ENCODE data around the gene TECPR1. TPM values are rescaled to one million over a fixed set of nuclear protein-coding genes. Genes with fewer than 3 reads are reported as not detected.
A peak's percentile ranks its signal among the peaks of the same experiment; 100 is the strongest.

TECPR1 gene
- total RNA-seq, 1 donor from 2014 or later, result 55.2 TPM

DNA sequence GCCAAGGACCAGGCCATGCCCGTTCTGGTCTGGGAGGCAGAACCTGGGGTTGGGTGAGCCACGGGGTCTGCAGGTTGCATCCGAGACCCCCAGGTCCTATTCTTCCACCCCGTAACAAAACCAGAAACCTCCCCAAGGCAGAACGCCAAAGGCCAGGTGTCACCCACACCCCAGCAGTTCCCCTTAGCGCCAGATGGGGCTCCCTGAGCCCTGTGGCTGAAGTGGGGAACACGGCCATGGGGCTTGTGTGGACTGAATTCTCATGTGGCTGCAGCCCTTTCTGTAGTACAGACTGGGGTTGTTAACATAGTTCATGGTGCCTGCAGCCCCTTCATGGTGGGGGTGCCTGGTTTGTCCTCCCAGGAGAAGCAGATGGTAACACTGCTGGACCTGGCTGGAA lies 39.7 kb upstream of the TECPR1 start:
- TF ChIP-seq, protein P1, sequence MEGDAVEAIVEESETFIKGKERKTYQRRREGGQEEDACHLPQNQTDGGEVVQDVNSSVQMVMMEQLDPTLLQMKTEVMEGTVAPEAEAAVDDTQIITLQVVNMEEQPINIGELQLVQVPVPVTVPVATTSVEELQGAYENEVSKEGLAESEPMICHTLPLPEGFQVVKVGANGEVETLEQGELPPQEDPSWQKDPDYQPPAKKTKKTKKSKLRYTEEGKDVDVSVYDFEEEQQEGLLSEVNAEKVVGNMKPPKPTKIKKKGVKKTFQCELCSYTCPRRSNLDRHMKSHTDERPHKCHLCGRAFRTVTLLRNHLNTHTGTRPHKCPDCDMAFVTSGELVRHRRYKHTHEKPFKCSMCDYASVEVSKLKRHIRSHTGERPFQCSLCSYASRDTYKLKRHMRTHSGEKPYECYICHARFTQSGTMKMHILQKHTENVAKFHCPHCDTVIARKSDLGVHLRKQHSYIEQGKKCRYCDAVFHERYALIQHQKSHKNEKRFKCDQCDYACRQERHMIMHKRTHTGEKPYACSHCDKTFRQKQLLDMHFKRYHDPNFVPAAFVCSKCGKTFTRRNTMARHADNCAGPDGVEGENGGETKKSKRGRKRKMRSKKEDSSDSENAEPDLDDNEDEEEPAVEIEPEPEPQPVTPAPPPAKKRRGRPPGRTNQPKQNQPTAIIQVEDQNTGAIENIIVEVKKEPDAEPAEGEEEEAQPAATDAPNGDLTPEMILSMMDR (IDR thresholded peaks at IDR 0.05), result peak; percentile 18
- peaks cover 24% of the 10 kb centered on the region for H3K4me1 ChIP-seq
- no peaks in the 10 kb centered on the region for H3K27me3 ChIP-seq
- no peak overlapping the region for H3K27ac ChIP-seq
- H3K9me3 ChIP-seq, result no peaks in the 10 kb centered on the region
- no peak for DNase-seq
- ATAC-seq, result no peak
- H3K4me3 ChIP-seq, result no peak overlapping the region
- peaks cover 78% of the 10 kb centered on the region for H3K36me3 ChIP-seq
- intact Hi-C loops (cut with DNase I), result loop anchor here (10.0 kb wide), 1 partner anchor 113 kb away; the partner anchor contains the start of gene BAIAP2L1

DNA sequence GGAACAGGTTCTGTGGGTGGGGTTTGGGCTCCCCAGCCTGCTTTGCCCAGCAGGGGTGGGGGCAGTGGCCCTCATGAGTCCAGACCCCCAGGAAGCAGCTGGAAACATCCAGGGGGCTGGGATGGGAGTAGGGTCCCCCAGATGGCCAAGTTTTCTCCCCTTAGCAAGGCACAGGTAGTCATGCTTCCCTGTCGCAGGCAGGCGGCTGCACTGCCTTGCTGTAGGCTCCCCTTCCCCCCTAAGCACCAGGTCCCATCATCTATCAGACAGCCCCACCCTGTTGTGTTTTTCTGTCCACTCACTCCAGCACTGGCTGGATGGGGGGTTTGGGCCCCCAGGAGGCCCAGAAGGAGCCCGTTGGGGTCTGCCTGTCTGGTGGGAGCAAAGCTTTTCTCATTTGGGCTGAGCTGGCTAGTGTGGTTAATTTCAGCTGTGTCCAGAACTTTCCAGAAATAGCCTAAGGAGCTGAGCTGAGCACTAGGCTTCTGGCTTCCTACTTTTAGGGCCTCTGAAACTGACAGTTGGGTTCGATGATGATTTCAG lies 37.4 kb upstream of the TECPR1 start:
- intact Hi-C loops (cut with DNase I), result no loop called here
- peaks cover 46% of the 10 kb centered on the region for H3K4me1 ChIP-seq
- no peak overlapping the region for H3K27ac ChIP-seq
- H3K27me3 ChIP-seq, result no peaks in the 10 kb centered on the region
- TF ChIP-seq, protein P1 (IDR thresholded peaks at IDR 0.05), result no peak
- no peak for DNase-seq
- no peak for ATAC-seq
- no peaks in the 10 kb centered on the region for H3K9me3 ChIP-seq
- H3K36me3 ChIP-seq, result peaks cover 66% of the 10 kb centered on the region
- H3K4me3 ChIP-seq, result no peak overlapping the region

DNA sequence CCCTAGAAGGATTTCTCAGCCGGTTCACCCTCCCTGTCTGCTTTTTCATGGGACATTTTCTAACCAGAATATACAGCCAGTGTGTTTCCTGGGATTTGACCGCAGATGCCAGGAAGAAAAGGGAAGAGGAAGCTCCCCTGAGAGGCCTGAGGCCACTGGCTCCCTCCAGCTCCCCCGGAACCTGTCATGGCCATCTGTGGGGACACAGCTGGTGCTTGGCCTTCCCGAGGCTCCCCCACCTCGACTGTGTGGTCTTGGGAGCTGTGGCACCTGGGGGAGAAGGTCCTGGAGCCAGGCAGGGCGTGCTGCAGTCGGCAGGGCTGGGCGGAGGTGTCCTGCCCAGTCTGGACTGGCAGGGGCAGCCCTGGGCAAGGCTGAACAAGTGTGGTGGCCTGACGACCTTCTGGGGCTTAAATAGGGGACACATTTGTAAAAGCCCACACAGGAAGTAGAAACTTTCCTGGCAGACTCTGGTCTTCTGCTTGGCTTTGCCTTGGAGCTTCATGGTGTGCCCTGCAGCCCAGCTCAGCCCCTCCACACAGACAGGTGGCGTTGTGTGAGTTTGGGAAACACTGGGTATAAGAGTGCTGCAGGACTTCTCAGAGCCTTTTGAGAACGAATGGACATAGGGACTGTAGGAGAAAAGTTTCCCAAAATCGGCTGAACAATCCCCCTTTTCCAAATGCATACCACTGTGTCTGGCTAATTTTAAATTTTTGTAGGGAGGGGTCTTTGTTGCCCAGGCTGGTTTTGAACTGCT lies 36.2 kb upstream of the TECPR1 start:
- peak; percentile 63 for DNase-seq

DNA sequence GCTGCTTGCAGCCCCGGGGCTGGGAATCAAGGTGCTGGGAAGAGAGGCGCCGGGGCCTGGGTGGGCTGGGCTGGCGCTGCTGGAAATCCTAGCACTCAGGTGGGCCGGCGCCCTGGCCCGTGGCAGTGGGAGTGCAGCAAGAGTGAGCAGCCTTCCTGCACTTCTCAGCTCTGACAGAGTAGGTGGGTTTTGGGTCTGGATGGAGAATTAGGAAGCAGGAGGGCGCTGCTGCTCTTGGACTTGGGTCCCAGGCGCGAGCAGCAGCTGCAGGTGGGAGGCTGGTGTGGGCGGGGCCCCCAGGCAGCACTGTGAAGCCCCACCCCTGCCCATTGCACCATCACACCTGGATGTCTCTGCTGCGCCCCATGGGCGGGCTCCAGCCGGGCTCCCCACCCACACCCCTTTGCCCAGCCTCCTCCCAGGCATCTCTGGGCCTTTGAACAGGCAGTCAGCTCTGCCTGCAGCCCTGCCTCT lies 35.5 kb upstream of the TECPR1 start:
- Histone ChIP-seq H3K9me3 (no peaks in the 10 kb centered on the region), H3K27ac (peak overlapping the region; percentile 96), H3K4me3 (peak overlapping the region; percentile 88), H3K27me3 (no peaks in the 10 kb centered on the region), H3K4me1 (peaks cover 51% of the 10 kb centered on the region), H3K36me3 (peaks cover 55% of the 10 kb centered on the region)
- TF ChIP-seq, protein P1 (IDR thresholded peaks at IDR 0.05), result no peak
- intact Hi-C loops (cut with DNase I), result no loop called here
- ATAC-seq (peak; percentile 50), DNase-seq (peak; percentile 88)

More for the DNA sequence above, 36.2 kb upstream of the TECPR1 start:
- peaks cover 51% of the 10 kb centered on the region for H3K4me1 ChIP-seq
- TF ChIP-seq, protein P1 (IDR thresholded peaks at IDR 0.05), result no peak
- peaks cover 63% of the 10 kb centered on the region for H3K36me3 ChIP-seq
- intact Hi-C loops (cut with DNase I), result no loop called here
- H3K27ac ChIP-seq, result no peak overlapping the region
- H3K9me3 ChIP-seq, result no peaks in the 10 kb centered on the region
- no peak for ATAC-seq
- H3K27me3 ChIP-seq, result no peaks in the 10 kb centered on the region
- no peak overlapping the region for H3K4me3 ChIP-seq

DNA sequence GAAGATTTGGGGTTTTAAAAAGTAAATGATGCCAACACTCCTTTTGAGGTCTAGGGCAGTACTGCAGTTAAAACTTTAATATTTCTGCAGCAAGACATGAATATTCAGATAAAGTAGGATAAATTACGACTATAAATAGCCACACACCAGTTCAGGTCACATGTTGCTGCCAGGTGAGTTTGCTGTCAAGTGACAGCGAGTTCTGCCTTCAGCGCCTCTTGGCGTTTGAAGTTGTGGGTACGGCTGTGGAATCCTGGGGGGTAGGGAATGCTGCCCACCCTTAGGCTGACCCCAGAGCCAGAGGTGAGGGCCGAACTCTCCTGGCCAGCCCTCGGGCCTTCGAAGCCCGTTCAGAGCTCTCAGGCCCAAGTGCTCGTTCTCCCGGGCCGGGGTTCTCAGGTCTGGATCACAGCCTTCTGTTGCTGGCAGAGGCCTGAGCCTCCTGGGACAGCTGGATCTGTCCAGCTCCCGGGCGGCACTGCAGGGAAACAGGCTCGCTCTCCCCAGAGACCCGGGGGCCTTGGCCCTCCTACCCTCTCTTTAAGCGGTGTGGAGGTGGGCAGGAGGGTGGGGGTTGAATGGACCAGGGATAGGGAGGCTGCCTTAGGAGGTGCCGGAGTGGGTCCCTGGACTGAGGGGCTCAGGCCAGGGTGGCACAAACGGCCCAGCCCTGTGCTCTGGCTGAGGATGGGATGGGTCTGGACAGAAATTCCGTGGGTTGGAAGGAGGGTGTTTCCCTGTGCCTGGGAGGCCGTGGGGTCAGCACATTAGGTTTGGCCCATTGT lies 34.9 kb upstream of the TECPR1 start:
- Histone ChIP-seq H3K4me3 (peak overlapping the region; percentile 88), H3K4me1 (peaks cover 51% of the 10 kb centered on the region), H3K9me3 (no peaks in the 10 kb centered on the region), H3K36me3 (peaks cover 49% of the 10 kb centered on the region), H3K27me3 (no peaks in the 10 kb centered on the region), H3K27ac (peak overlapping the region; percentile 96)
- TF ChIP-seq, protein P1 (IDR thresholded peaks at IDR 0.05), result no peak
- ATAC-seq (no peak), DNase-seq (peak; percentile 65)
- intact Hi-C loops (cut with DNase I), result no loop called here
